MM.1S (cell line): Measurements from ENCODE around the gene SDK1.

ENCODE experiments used
- EZH2phosphoT487 ChIP-seq: fragments of 300-600 bp; sonication (generic); IDR thresholded peaks from 2 replicates; pipeline ENCODE4 v1.6.1; 2018; ENCODE audit warnings: antibody characterized with exemption, low read length
- TF ChIP-seq, protein P1 (sequence below): fragments of 300-600 bp; sonication (generic); IDR thresholded peaks from 2 replicates; pipeline ENCODE4 v1.5.1; 2016; ENCODE audit warnings: antibody characterized with exemption, low read length, mixed read lengths

DNA sequence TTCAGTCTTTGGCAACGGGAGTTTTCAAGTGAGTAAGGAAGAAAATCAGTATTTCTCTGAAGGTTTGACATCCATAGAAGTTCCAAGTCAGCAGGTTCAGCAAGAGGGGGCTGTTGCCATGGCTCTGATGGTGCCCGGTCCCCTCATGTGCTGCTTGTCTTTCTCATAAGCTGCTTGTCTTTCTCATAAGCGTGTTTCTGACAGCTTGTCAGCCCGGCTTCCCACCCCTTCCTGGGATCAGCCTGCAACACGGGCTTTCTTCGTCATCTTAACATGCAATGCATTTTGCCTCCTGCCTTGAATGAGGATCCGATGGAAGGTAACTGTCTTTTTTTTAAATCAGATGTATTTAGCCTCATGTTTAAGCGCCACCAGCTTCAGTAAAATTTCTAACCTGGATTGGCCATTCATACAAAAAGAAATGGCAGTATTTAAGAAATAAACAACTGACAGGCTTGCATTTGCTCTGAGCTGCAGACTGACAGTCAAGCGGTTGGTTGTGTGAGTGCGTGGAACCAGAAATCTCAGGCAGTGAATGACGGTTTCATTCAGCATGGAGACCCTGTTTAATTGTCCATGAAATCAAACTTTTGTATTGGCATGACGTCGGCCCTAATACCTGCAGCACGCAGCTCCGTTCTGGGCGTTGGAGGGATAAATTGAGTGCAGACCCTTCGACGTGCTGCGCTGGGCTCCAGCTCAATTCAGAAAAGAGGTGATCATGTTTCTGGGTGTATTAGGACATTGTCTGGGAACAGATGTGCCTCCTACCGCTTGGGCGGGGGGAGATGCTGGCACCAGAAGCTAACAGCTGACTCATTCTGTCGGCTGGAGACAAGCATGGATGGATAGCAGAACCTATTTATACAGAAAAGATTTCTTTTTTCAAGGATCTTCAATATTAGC, 926.3 kb downstream of the SDK1 start:
- TF ChIP-seq, protein P1, sequence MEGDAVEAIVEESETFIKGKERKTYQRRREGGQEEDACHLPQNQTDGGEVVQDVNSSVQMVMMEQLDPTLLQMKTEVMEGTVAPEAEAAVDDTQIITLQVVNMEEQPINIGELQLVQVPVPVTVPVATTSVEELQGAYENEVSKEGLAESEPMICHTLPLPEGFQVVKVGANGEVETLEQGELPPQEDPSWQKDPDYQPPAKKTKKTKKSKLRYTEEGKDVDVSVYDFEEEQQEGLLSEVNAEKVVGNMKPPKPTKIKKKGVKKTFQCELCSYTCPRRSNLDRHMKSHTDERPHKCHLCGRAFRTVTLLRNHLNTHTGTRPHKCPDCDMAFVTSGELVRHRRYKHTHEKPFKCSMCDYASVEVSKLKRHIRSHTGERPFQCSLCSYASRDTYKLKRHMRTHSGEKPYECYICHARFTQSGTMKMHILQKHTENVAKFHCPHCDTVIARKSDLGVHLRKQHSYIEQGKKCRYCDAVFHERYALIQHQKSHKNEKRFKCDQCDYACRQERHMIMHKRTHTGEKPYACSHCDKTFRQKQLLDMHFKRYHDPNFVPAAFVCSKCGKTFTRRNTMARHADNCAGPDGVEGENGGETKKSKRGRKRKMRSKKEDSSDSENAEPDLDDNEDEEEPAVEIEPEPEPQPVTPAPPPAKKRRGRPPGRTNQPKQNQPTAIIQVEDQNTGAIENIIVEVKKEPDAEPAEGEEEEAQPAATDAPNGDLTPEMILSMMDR: no peak
- no peak for TF ChIP-seq EZH2phosphoT487
